GM18507 (cell line): ENCODE results near the gene PPP2R1B.
A peak's percentile ranks its signal among the peaks of the same experiment; 100 is the strongest.

Experiments
- DNase-seq: peaks from one replicate; pipeline ENCODE4 v3.0.0; 2011; ENCODE audit warnings: low read depth; ENCODE audit not compliant: insufficient read length; ENCODE audit errors: extremely low spot score
- FAIRE-seq: peaks from 2 replicates; lab custom pipeline; 2011; peaks lifted over from hg19 to GRCh38; lab: Jason Lieb, UNC

The PPP2R1B gene

GRCh38 chr11:111765984-111766833 is at the start of gene PPP2R1B:
Gene PPP2R1B (minus strand): TSS chr11:111766389. CDS start chr11:111766361, 28 bp downstream.
- DNase-seq (peak; percentile 89), FAIRE-seq (peak; percentile 65)

- no peak for FAIRE-seq
- no peak for DNase-seq
Observed at GRCh38 chr11:111815489-111815888, 49.3 kb upstream of the PPP2R1B start.

GRCh38 chr11:111814557-111815320 is 48.5 kb upstream of the PPP2R1B start:
- FAIRE-seq, result no peak

GRCh38 chr11:111814106-111814505 is 47.9 kb upstream of the PPP2R1B start:
- FAIRE-seq (no peak), DNase-seq (no peak)

More at GRCh38 chr11:111814557-111815320, 48.5 kb upstream of the PPP2R1B start:
- DNase-seq, result no peak

- DNase-seq, result no peak
- FAIRE-seq, result no peak
Observed at GRCh38 chr11:111812211-111812610, 46.0 kb upstream of the PPP2R1B start.

- no peak for FAIRE-seq
- no peak for DNase-seq
Observed at GRCh38 chr11:111811445-111811844, 45.3 kb upstream of the PPP2R1B start.

GRCh38 chr11:111808834-111809233 is 42.6 kb upstream of the PPP2R1B start:
- no peak for FAIRE-seq
- DNase-seq, result no peak

GRCh38 chr11:111808063-111808588 is 41.9 kb upstream of the PPP2R1B start:
- DNase-seq, result no peak
- no peak for FAIRE-seq

GRCh38 chr11:111807076-111807475 is 40.9 kb upstream of the PPP2R1B start:
- no peak for FAIRE-seq

GRCh38 chr11:111801135-111801534 is 34.9 kb upstream of the PPP2R1B start:
- DNase-seq, result no peak
- FAIRE-seq, result no peak

More at GRCh38 chr11:111807076-111807475, 40.9 kb upstream of the PPP2R1B start:
- no peak for DNase-seq

- FAIRE-seq, result no peak
Observed at GRCh38 chr11:111798279-111798678, 32.1 kb upstream of the PPP2R1B start.

GRCh38 chr11:111797145-111797581 is 31.0 kb upstream of the PPP2R1B start:
- DNase-seq (no peak), FAIRE-seq (peak; percentile 69)

More at GRCh38 chr11:111798279-111798678, 32.1 kb upstream of the PPP2R1B start:
- no peak for DNase-seq

GRCh38 chr11:111796696-111797095 is 30.5 kb upstream of the PPP2R1B start:
- FAIRE-seq, result no peak

GRCh38 chr11:111795334-111795985 is 29.3 kb upstream of the PPP2R1B start:
- FAIRE-seq (no peak), DNase-seq (no peak)

More at GRCh38 chr11:111796696-111797095, 30.5 kb upstream of the PPP2R1B start:
- DNase-seq, result no peak

- DNase-seq, result no peak
- FAIRE-seq, result no peak
Observed at GRCh38 chr11:111793863-111794262, 27.7 kb upstream of the PPP2R1B start.

GRCh38 chr11:111792955-111793500 is 26.8 kb upstream of the PPP2R1B start:
- no peak for FAIRE-seq
- DNase-seq, result no peak

- FAIRE-seq (no peak), DNase-seq (no peak)
Observed at GRCh38 chr11:111792314-111792713, 26.1 kb upstream of the PPP2R1B start.

- FAIRE-seq (no peak), DNase-seq (no peak)
Observed at GRCh38 chr11:111788464-111788863, 22.3 kb upstream of the PPP2R1B start.

- DNase-seq (no peak), FAIRE-seq (no peak)
Observed at GRCh38 chr11:111788051-111788450, 21.9 kb upstream of the PPP2R1B start.
